Measurements from ENCODE around the gene LYPD6B. TPM values are rescaled to one million over a fixed set of nuclear protein-coding genes. Genes with fewer than 3 reads are reported as not detected.

LYPD6B gene
- total RNA-seq, 1 experiment from 2014 or later, result 6.1 TPM

GRCh38 chr2:149037851-149038250 lies 648 bp upstream of the LYPD6B start (continued):
- no peak for TF ChIP-seq ZBTB33 (IDR thresholded peaks at IDR 0.05; ENCODE audit: extremely low read depth, insufficient replicate concordance, low read length)
- no peak for TF ChIP-seq ZFX (IDR thresholded peaks at IDR 0.05)
- TF ChIP-seq RAD21 (IDR thresholded peaks at IDR 0.05; ENCODE audit: low read depth), result peak; percentile 40
- TF ChIP-seq CTCF (IDR thresholded peaks at IDR 0.05 in 2 of 3, conservative IDR thresholded peaks at IDR 0.05 in 1 of 3; ENCODE audit: borderline replicate concordance in 1 of 3, insufficient read depth in 1 of 3, low read depth in 2 of 3, low read length in 2 of 3), result peak; percentile 16 to 36 (median 32); a peak in 4 of 6 replicates
- no peak for TF ChIP-seq MAX (IDR thresholded peaks at IDR 0.05)
- no peak for TF ChIP-seq FOSL1 (IDR thresholded peaks at IDR 0.05; ENCODE audit: low read depth)
- TF ChIP-seq EGR1 (IDR thresholded peaks at IDR 0.05; ENCODE audit: low read depth), result no peak

GRCh38 chr2:149039213-149039724 lies 770 bp downstream of the LYPD6B start:
- ATAC-seq (no peak), DNase-seq (ENCODE audit: low read depth, low spot score) (no peak)
- RAD21 ChIA-PET (ENCODE audit: low non-redundant PET in 1 of 2, low total read pairs in 2 of 2, uncharacterized antibody in 2 of 2, unreplicated experiment in 2 of 2), result no interaction called here
- intact Hi-C loops (cut with micrococcal nuclease), result no loop called here
- H3K9ac ChIP-seq (ENCODE audit: low read length), result peak overlapping the region; percentile 54; the same call in 1 of the 2 replicates
- H3K4me1 ChIP-seq (ENCODE audit: control insufficient read depth in 1 of 2, insufficient read depth in 2 of 2, low read length in 2 of 2), result peaks cover 2 to 15% of the 10 kb centered on the region in 2 experiments; a peak in 2 of 4 replicates
- H3K4me2 ChIP-seq (ENCODE audit: low read length), result peak overlapping the region; percentile 97
- POLR2A ChIA-PET, result no interaction called here
- H3K9me2 ChIP-seq (ENCODE audit: insufficient read depth), result no peaks in the 10 kb centered on the region
- H3K9me3 ChIP-seq (ENCODE audit: control insufficient read depth in 1 of 2, insufficient read depth in 1 of 2, low read depth in 1 of 2, low read length in 2 of 2), result no peaks in the 10 kb centered on the region
- H3K36me3 ChIP-seq (ENCODE audit: control insufficient read depth in 1 of 2, insufficient read depth in 2 of 2, low read length in 2 of 2), result no peaks in the 10 kb centered on the region
- no peak overlapping the region for H2AFZ ChIP-seq (ENCODE audit: low read depth, low read length, poor library complexity, severe bottlenecking)
- CTCF ChIA-PET, result interaction anchor here (0.9 to 1.7 kb wide), 3 partner anchors 13 to 274 kb away, joined by 3 to 5 read pairs (median 4); no protein-coding TSS in a partner anchor
- H3K4me3 ChIP-seq (replicated peaks in 1 of 2; ENCODE audit: low read depth in 1 of 2, low read length in 2 of 2), result peak overlapping the region; percentile 55 to 69
- H4K20me1 ChIP-seq (ENCODE audit: insufficient read depth), result no peaks in the 10 kb centered on the region
- no peaks in the 10 kb centered on the region for H3K79me2 ChIP-seq (ENCODE audit: insufficient read depth, low read length)
- TSS peak; percentile 42 for BruUV-seq (replicated peaks)
- H3K27ac ChIP-seq (ENCODE audit: low read depth, low read length), result peak overlapping the region; percentile 33; the same call in 1 of the 2 replicates
- H3K27me3 ChIP-seq (ENCODE audit: insufficient read depth, low read length), result no peaks in the 10 kb centered on the region
- no peak for TF ChIP-seq CTCF (IDR thresholded peaks at IDR 0.05 in 2 of 3, conservative IDR thresholded peaks at IDR 0.05 in 1 of 3; ENCODE audit: borderline replicate concordance in 1 of 3, insufficient read depth in 1 of 3, low read depth in 2 of 3, low read length in 2 of 3)
- TF ChIP-seq REST (IDR thresholded peaks at IDR 0.05; ENCODE audit: low read depth), result no peak
- TF ChIP-seq CBX3 (IDR thresholded peaks at IDR 0.05; ENCODE audit: low read depth), result no peak
- no peak for TF ChIP-seq ZNF274 (IDR thresholded peaks at IDR 0.05; ENCODE audit: low read depth, low read length)
- no peak for TF ChIP-seq FOSL1 (IDR thresholded peaks at IDR 0.05; ENCODE audit: low read depth)
- TF ChIP-seq SIN3A (IDR thresholded peaks at IDR 0.05; ENCODE audit: low read depth), result no peak
- TF ChIP-seq SRF (IDR thresholded peaks at IDR 0.05; ENCODE audit: low read depth), result no peak
